C4-2B (cell line): ENCODE data around the gene INSYN2B.

Experiments
- H3K27ac ChIP-seq: fragments of 450-650 bp; 2 replicates; pipeline ENCODE4 v1.5.1; 2017
- CTCF ChIP-seq: fragments of 450-650 bp; conservative IDR thresholded peaks from 2 replicates; pipeline ENCODE4 v1.5.1; 2017; ENCODE audit warnings: mild to moderate bottlenecking
- ZFX ChIP-seq: fragments of 450-650 bp; IDR thresholded peaks from 2 replicates; pipeline ENCODE4 v1.6.1; 2017

INSYN2B gene

GRCh38 chr5:170010595-170010994 lies 30.3 kb upstream of the INSYN2B start:
- TF ChIP-seq CTCF = no peak
- no peak for TF ChIP-seq ZFX
- no peak overlapping the region for H3K27ac ChIP-seq

- TF ChIP-seq ZFX (no peak), CTCF (no peak)
These were observed 28.1 kb upstream of the INSYN2B start for GRCh38 chr5:170008376-170008775.

GRCh38 chr5:170006021-170006420 lies 25.7 kb upstream of the INSYN2B start:
- TF ChIP-seq ZFX = no peak
- TF ChIP-seq CTCF = no peak
- no peak overlapping the region for H3K27ac ChIP-seq

More at GRCh38 chr5:170008376-170008775, 28.1 kb upstream of the INSYN2B start:
- no peak overlapping the region for H3K27ac ChIP-seq

- TF ChIP-seq CTCF = no peak
- no peak for TF ChIP-seq ZFX
- no peak overlapping the region for H3K27ac ChIP-seq
These were observed 19.9 kb upstream of the INSYN2B start for GRCh38 chr5:170000155-170000554.

- H3K27ac ChIP-seq = no peak overlapping the region
- TF ChIP-seq ZFX (no peak), CTCF (no peak)
These were observed 19.3 kb upstream of the INSYN2B start for GRCh38 chr5:169999621-170000020.

GRCh38 chr5:169997798-169998197 lies 17.5 kb upstream of the INSYN2B start:
- no peak overlapping the region for H3K27ac ChIP-seq
- TF ChIP-seq ZFX (no peak), CTCF (no peak)

GRCh38 chr5:169993485-169993790 lies 13.1 kb upstream of the INSYN2B start:
- TF ChIP-seq CTCF (no peak), ZFX (no peak)
- H3K27ac ChIP-seq = no peak overlapping the region
